Neural progenitor cell (in vitro differentiated cells): ENCODE data around the gene TRRAP. TPM values are rescaled to one million over a fixed set of nuclear protein-coding genes. Genes with fewer than 3 reads are reported as not detected.

Experiments used
- DNase-seq: peaks from one replicate; pipeline ENCODE4 v3.0.0-alpha.2; 2016; ENCODE audit warnings: low spot score
- H2AFZ ChIP-seq: fragments of 200-600 bp; sonication (generic); replicated peaks from 2 replicates; pipeline ENCODE4 v1.6.1; 2016; ENCODE audit warnings: antibody characterized with exemption
- H3F3A ChIP-seq: fragments of 200-600 bp; sonication (generic); 2 replicates; pipeline ENCODE4 v1.6.1; 2016; ENCODE audit warnings: antibody characterized with exemption, low read depth
- H3K27ac ChIP-seq: fragments of 200-600 bp; sonication (generic); 2 replicates; pipeline ENCODE4 v1.5.1; 2016; ENCODE audit warnings: mild to moderate bottlenecking
- H3K27me3 ChIP-seq: fragments of 200-600 bp; sonication (generic); 2 replicates; pipeline ENCODE4 v1.6.1; 2016; ENCODE audit warnings: mild to moderate bottlenecking, moderate library complexity
- H3K36me3 ChIP-seq: fragments of 200-600 bp; sonication (generic); 2 replicates; pipeline ENCODE4 v1.5.1; 2016
- H3K4me1 ChIP-seq: fragments of 200-600 bp; sonication (generic); 2 replicates; pipeline ENCODE4 v1.6.1; 2016; ENCODE audit warnings: mixed run types
- H3K4me2 ChIP-seq: fragments of 200-600 bp; sonication (generic); 2 replicates; pipeline ENCODE4 v1.6.1; 2016
- H3K4me3 ChIP-seq: fragments of 200-600 bp; sonication (generic); 2 replicates; pipeline ENCODE4 v1.5.1; 2016
- H3K79me2 ChIP-seq: fragments of 200-600 bp; sonication (generic); 2 replicates; pipeline ENCODE4 v1.6.1; 2016; ENCODE audit warnings: low read depth
- H3K9ac ChIP-seq: fragments of 200-600 bp; sonication (generic); 2 replicates; pipeline ENCODE4 v1.6.1; 2016
- H3K9me3 ChIP-seq: fragments of 200-600 bp; sonication (generic); 2 replicates; pipeline ENCODE4 v1.5.1; 2016; ENCODE audit warnings: low read depth
- H4K20me1 ChIP-seq: fragments of 200-600 bp; sonication (generic); 2 replicates; pipeline ENCODE4 v1.6.1; 2016; ENCODE audit warnings: low read depth
- H3K27ac Mint-ChIP-seq: 3 replicates; pipeline ENCODE4 v1.8.0; 2021; ENCODE audit warnings: mixed read lengths
- H3K27me3 Mint-ChIP-seq: 2 replicates; pipeline ENCODE4 v1.8.0; 2022; ENCODE audit warnings: low read depth, mild to moderate bottlenecking, inconsistent platforms, moderate library complexity, mixed read lengths; ENCODE audit not compliant: insufficient read depth
- H3K36me3 Mint-ChIP-seq: 3 replicates; pipeline ENCODE4 v1.8.0; 2021; ENCODE audit warnings: mixed read lengths
- H3K4me1 Mint-ChIP-seq: 3 replicates; pipeline ENCODE4 v1.8.0; 2021; ENCODE audit warnings: mixed read lengths
- H3K4me3 Mint-ChIP-seq: 3 replicates; pipeline ENCODE4 v1.8.0; 2021; ENCODE audit warnings: mild to moderate bottlenecking, moderate library complexity, mixed read lengths
- H3K9me3 Mint-ChIP-seq: 3 replicates; pipeline ENCODE4 v1.8.0; 2020; ENCODE audit warnings: mixed read lengths
- CTCF ChIP-seq: fragments of 200-600 bp; sonication (generic); IDR thresholded peaks from 2 replicates; pipeline ENCODE4 v1.5.1; 2017; ENCODE audit warnings: antibody characterized with exemption, mild to moderate bottlenecking
- EZH2 ChIP-seq: fragments of 200-600 bp; sonication (generic); IDR thresholded peaks from 2 replicates; pipeline ENCODE4 v1.6.1; 2017; ENCODE audit warnings: antibody characterized with exemption, mild to moderate bottlenecking, moderate library complexity
- EZH2phosphoT487 ChIP-seq: fragments of 200-600 bp; sonication (generic); IDR thresholded peaks from 2 replicates; pipeline ENCODE4 v1.6.1; 2017; ENCODE audit warnings: antibody characterized with exemption
- total RNA-seq: library from RNA; depleted of rRNA; stranded (reverse); fragments of >200 nt; gene quantifications from 2 replicates; pipeline ENCODE4 v1.2.3, GENCODE V29; 2015; ENCODE audit warnings: low replicate concordance

TRRAP gene
- total RNA-seq, 1 donor from 2014 or later, result 19.9 TPM

GRCh38 chr7:98862716-98863420, 15.5 kb upstream of the TRRAP start:
- no peak for DNase-seq
- no peak for TF ChIP-seq CTCF
- TF ChIP-seq EZH2, result no peak
- TF ChIP-seq EZH2phosphoT487, result no peak
- Histone ChIP-seq H3K9ac (no peak overlapping the region), H3K4me2 (no peak overlapping the region), H3K9me3 (no peaks in the 10 kb centered on the region), H3F3A (peaks cover 9% of the 10 kb centered on the region), H2AFZ (no peak overlapping the region), H3K4me3 (no peak overlapping the region), H3K27me3 (peaks cover 4% of the 10 kb centered on the region), H3K4me1 (peaks cover 6% of the 10 kb centered on the region), H3K27ac (no peak overlapping the region), H4K20me1 (no peaks in the 10 kb centered on the region), H3K36me3 (no peaks in the 10 kb centered on the region), H3K79me2 (no peaks in the 10 kb centered on the region)
- H3K9me3 Mint-ChIP-seq, result no peaks in the 10 kb centered on the region
- H3K36me3 Mint-ChIP-seq, result no peaks in the 10 kb centered on the region
- H3K4me1 Mint-ChIP-seq, result peaks cover 11% of the 10 kb centered on the region
- H3K4me3 Mint-ChIP-seq, result no peak overlapping the region
- no peak overlapping the region for H3K27ac Mint-ChIP-seq
- peaks cover 15% of the 10 kb centered on the region for H3K27me3 Mint-ChIP-seq

GRCh38 chr7:98863601-98864000, 14.7 kb upstream of the TRRAP start:
- peaks cover 12% of the 10 kb centered on the region for H3K4me1 Mint-ChIP-seq
- Histone ChIP-seq H3K79me2 (no peaks in the 10 kb centered on the region), H3K4me1 (peaks cover 6% of the 10 kb centered on the region), H3K4me2 (no peak overlapping the region), H3K27ac (no peak overlapping the region), H2AFZ (no peak overlapping the region), H3K36me3 (no peaks in the 10 kb centered on the region), H3K9ac (no peak overlapping the region), H4K20me1 (no peaks in the 10 kb centered on the region), H3K4me3 (no peak overlapping the region), H3F3A (peaks cover 9% of the 10 kb centered on the region), H3K27me3 (peaks cover 12% of the 10 kb centered on the region), H3K9me3 (no peaks in the 10 kb centered on the region)
- no peak for DNase-seq
- no peak overlapping the region for H3K27ac Mint-ChIP-seq
- H3K36me3 Mint-ChIP-seq, result no peaks in the 10 kb centered on the region
- no peak overlapping the region for H3K4me3 Mint-ChIP-seq
- H3K27me3 Mint-ChIP-seq, result peaks cover 14% of the 10 kb centered on the region
- no peaks in the 10 kb centered on the region for H3K9me3 Mint-ChIP-seq
- TF ChIP-seq EZH2phosphoT487, result no peak
- no peak for TF ChIP-seq CTCF
- no peak for TF ChIP-seq EZH2

- Histone ChIP-seq H3K27me3 (peaks cover 24% of the 10 kb centered on the region), H3K27ac (no peak overlapping the region), H3K9me3 (no peaks in the 10 kb centered on the region), H4K20me1 (no peaks in the 10 kb centered on the region), H3K9ac (no peak overlapping the region), H3K4me3 (no peak overlapping the region), H3K36me3 (no peaks in the 10 kb centered on the region), H3K4me1 (peaks cover 6% of the 10 kb centered on the region), H3F3A (peaks cover 9% of the 10 kb centered on the region), H3K4me2 (no peak overlapping the region), H2AFZ (no peak overlapping the region), H3K79me2 (no peaks in the 10 kb centered on the region)
- Mint-ChIP-seq H3K27ac (no peak overlapping the region), H3K4me3 (no peak overlapping the region), H3K9me3 (no peaks in the 10 kb centered on the region), H3K36me3 (no peaks in the 10 kb centered on the region), H3K27me3 (peaks cover 15% of the 10 kb centered on the region), H3K4me1 (peaks cover 16% of the 10 kb centered on the region)
- no peak for DNase-seq
- TF ChIP-seq EZH2phosphoT487, result no peak
- no peak for TF ChIP-seq CTCF
- TF ChIP-seq EZH2, result no peak
Measured at GRCh38 chr7:98864731-98865453, 13.4 kb upstream of the TRRAP start.
